ENCODE results near the gene TECR.
A peak's percentile ranks its signal among the peaks of the same experiment; 100 is the strongest.

The TECR gene

DNA sequence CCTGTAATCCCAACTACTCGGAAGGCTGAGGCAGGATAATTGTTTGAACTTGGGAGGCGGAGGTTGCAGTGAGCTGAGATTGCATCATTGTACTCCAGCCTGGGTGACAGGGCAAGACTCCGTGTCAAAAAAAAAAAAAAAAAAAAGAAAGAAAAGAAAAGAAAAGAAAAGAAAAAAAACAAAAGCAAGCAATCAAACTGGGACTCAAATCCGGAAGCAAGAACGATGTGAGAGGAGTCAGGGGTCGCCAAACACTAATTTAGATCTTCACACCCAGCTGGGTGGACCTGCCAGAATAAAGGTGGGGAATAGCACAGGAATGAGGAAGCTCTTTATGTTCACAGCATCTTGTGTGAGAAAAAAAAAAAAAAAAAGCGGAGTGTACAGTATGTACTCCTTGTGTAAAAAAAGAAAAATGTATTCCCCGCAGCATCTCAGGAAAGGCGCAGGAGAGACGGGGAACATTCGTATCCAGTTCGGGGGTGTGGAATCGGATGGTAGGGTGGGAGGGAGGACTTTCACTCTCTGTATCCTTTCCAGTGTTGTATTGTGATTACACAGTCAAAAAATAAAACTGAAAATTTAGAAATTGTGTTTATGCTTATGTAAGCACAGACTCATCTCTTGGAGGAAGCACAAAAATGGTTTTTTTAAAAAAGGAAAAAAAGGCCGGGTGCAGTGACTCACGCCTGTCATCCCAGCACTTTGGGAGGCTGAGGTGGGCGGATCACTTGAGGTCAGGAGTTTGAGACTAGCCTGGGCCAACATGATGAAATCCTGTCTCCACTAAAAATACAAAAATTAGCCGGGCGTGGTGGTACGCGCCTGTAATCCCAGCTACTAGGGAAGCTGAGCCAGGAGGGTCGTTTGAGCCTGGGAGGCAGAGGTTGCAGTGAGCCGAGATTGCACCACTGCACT, 18.8 kb upstream of the TECR start:
- H3K27ac ChIP-seq (ENCODE audit: low read depth in 2 of 2, low read length in 2 of 2): peak overlapping the region in 1 of 2 donors; percentile 49
- H3K4me1 ChIP-seq (ENCODE audit: control insufficient read depth in 2 of 2, insufficient read depth in 2 of 2, low read length in 2 of 2): peaks cover 18 to 27% of the 10 kb centered on the region in 2 donors
- H3K9me3 ChIP-seq (ENCODE audit: control insufficient read depth in 2 of 2, low read length in 2 of 2): no peaks in the 10 kb centered on the region
- H3K4me3 ChIP-seq (ENCODE audit: low read length in 2 of 2): peak overlapping the region in 1 of 2 donors; percentile 22
- peaks cover 14 to 20% of the 10 kb centered on the region in 2 donors for H3K36me3 ChIP-seq (ENCODE audit: control insufficient read depth in 2 of 2, insufficient read depth in 2 of 2, low read length in 2 of 2)
- H3K9ac ChIP-seq (ENCODE audit: low read depth in 1 of 2, low read length in 2 of 2): no peak overlapping the region
- H3K27me3 ChIP-seq (ENCODE audit: control insufficient read depth in 2 of 2, insufficient read depth in 2 of 2, low read length in 2 of 2): no peaks in the 10 kb centered on the region

DNA sequence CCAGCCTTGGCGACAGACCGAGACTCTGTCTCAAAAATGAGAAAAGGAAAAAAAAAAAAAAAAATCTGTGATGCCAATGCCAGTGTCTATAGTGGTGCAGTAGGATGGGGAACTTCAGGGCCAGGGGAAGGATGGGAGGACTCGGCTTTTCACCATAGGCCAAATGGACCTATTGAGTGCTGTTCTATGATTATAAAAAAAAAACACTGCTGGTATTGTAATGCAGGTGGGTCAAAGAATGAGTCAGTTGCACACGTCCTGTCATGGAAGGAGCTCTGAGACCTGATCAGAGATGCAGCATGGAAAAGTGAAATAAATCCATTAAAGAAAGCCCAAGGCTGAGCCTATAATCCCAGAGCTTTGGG, 18.2 kb upstream of the TECR start:
- no peak overlapping the region for H3K4me3 ChIP-seq (ENCODE audit: low read length in 2 of 2)
- no peaks in the 10 kb centered on the region for H3K27me3 ChIP-seq (ENCODE audit: control insufficient read depth in 2 of 2, insufficient read depth in 2 of 2, low read length in 2 of 2)
- no peak overlapping the region for H3K9ac ChIP-seq (ENCODE audit: low read depth in 1 of 2, low read length in 2 of 2)
- peak overlapping the region in 1 of 2 donors; percentile 49 for H3K27ac ChIP-seq (ENCODE audit: low read depth in 2 of 2, low read length in 2 of 2)
- no peaks in the 10 kb centered on the region for H3K9me3 ChIP-seq (ENCODE audit: control insufficient read depth in 2 of 2, low read length in 2 of 2)
- peaks cover 20 to 26% of the 10 kb centered on the region in 2 donors for H3K36me3 ChIP-seq (ENCODE audit: control insufficient read depth in 2 of 2, insufficient read depth in 2 of 2, low read length in 2 of 2)
- peaks cover 16 to 27% of the 10 kb centered on the region in 2 donors for H3K4me1 ChIP-seq (ENCODE audit: control insufficient read depth in 2 of 2, insufficient read depth in 2 of 2, low read length in 2 of 2)

DNA sequence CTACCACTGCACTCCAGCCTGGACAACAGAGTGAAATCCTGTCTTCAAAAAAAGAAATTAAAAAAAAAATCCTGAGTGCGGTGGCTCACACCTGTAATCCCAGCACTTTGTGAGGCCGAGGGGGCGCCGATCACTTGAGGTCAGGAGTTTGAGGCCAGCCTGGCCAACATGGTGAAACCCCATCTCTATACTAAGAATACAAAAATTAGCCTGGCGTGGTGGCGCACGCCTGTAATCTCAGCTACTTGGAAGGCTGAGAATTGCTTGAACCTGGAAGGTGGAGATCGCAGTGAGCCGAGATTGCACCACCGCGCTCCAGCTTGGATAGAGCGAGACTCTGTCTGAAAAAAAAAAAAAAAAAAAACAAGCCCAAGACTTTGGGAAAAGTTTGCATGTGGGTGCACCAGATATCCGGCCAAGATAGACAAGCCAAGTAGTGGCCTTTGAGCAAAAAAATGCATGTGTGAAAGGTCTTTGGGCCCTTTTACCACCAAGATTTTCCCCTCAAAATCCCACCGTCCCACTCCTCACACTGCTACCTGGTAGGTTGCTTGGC, 16.9 kb upstream of the TECR start:
- Histone ChIP-seq H3K9ac (ENCODE audit: low read depth in 1 of 2, low read length in 2 of 2) (no peak overlapping the region), H3K36me3 (ENCODE audit: control insufficient read depth in 2 of 2, insufficient read depth in 2 of 2, low read length in 2 of 2) (peaks cover 22 to 31% of the 10 kb centered on the region in 2 donors), H3K27ac (ENCODE audit: low read depth in 2 of 2, low read length in 2 of 2) (no peak overlapping the region), H3K4me1 (ENCODE audit: control insufficient read depth in 2 of 2, insufficient read depth in 2 of 2, low read length in 2 of 2) (peaks cover 22 to 28% of the 10 kb centered on the region in 2 donors), H3K9me3 (ENCODE audit: control insufficient read depth in 2 of 2, low read length in 2 of 2) (no peaks in the 10 kb centered on the region), H3K4me3 (ENCODE audit: low read length in 2 of 2) (no peak overlapping the region), H3K27me3 (ENCODE audit: control insufficient read depth in 2 of 2, insufficient read depth in 2 of 2, low read length in 2 of 2) (no peaks in the 10 kb centered on the region)

DNA sequence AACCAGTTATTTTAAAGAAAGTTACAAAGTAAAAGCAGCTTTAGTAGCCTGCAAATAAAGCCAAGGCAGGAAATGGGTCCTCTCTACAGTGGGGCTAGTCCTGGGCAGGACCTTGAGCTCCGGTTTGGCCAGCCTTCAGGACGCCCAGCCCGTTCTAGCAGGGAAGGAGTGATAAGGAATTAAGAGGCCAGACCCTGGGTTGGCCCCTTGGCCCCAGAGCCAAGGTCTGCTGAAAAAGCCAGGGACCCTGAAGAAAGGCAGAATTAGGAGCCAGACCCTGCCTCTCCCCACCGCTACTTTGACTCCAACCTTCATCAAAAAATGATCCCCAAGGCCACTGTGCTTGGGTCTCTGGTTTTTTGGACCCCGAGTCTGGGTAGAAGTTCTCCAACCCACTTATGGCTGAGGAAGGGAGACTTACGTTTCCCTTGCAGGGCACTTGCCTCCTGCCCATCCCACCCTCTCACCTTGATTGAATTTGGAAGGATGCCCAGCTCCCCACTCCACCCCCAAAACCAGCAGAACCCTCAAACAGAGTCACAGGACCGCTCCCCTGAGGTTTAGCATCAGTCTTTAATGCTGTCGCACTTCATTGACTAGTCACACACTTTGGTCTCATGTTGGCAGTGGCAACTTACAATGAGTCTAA, 15.1 kb upstream of the TECR start:
- Histone ChIP-seq H3K4me1 (ENCODE audit: control insufficient read depth in 2 of 2, insufficient read depth in 2 of 2, low read length in 2 of 2) (peaks cover 26 to 31% of the 10 kb centered on the region in 2 donors), H3K36me3 (ENCODE audit: control insufficient read depth in 2 of 2, insufficient read depth in 2 of 2, low read length in 2 of 2) (peaks cover 22 to 31% of the 10 kb centered on the region in 2 donors), H3K27me3 (ENCODE audit: control insufficient read depth in 2 of 2, insufficient read depth in 2 of 2, low read length in 2 of 2) (no peaks in the 10 kb centered on the region), H3K9ac (ENCODE audit: low read depth in 1 of 2, low read length in 2 of 2) (no peak overlapping the region), H3K4me3 (ENCODE audit: low read length in 2 of 2) (no peak overlapping the region), H3K9me3 (ENCODE audit: control insufficient read depth in 2 of 2, low read length in 2 of 2) (no peaks in the 10 kb centered on the region), H3K27ac (ENCODE audit: low read depth in 2 of 2, low read length in 2 of 2) (no peak overlapping the region)

DNA sequence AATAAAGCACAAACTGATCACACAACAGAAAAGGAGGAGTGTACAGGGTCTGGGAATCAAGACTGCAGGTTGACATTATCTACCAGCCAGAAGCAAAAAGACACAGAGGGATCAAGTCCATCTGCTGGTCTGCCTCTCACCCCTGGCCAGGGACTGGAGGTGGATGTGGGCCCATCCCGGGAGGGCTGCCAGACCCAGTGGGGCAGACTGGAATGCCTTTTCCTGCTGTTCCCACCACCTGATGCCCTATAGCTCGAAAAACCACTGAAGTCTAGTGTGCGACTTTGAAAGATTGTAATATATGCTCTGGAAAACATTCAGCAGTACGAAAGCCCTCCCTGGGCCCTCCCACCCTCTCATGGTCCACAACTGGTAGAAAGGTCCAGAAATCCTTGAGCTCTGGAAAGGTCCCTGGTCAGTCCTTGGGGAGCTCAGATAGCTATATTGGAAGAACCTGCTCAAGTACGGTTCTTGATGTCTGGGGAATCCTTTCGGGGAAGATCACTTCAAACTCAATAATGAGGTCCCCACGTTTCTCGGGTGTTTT, 13.8 kb upstream of the TECR start:
- no peak overlapping the region for H3K9ac ChIP-seq (ENCODE audit: low read depth in 1 of 2, low read length in 2 of 2)
- H3K4me1 ChIP-seq (ENCODE audit: control insufficient read depth in 2 of 2, insufficient read depth in 2 of 2, low read length in 2 of 2): peaks cover 30 to 34% of the 10 kb centered on the region in 2 donors

DNA sequence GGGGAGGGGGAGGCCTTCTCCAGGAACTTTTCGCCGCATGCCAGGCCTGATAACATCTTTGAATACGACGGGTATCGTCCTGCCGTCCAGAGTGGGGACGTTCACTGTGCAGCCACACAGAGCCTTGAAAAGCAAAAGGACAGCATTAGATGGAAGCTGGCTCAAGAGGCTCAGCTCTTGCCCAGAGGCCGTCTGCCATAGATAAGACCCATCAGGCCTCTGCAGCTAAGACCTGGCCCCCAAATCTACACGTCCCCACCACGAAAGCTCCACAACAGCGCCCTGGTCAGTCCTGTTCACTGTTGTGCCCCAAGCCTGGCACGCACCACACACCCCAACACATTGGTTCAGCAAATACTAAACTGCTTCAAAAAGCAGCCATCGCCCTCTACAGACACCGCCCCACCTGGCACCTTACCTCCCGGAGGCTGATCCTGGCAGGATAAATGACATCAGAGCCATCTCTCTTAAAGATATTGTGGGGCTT, 13.3 kb upstream of the TECR start:
- Histone ChIP-seq H3K9me3 (ENCODE audit: control insufficient read depth in 2 of 2, low read length in 2 of 2) (no peaks in the 10 kb centered on the region), H3K27ac (ENCODE audit: low read depth in 2 of 2, low read length in 2 of 2) (peak overlapping the region; percentile 99 to 100), H3K27me3 (ENCODE audit: control insufficient read depth in 2 of 2, insufficient read depth in 2 of 2, low read length in 2 of 2) (no peaks in the 10 kb centered on the region), H3K9ac (ENCODE audit: low read depth in 1 of 2, low read length in 2 of 2) (peak overlapping the region in 1 of 2 donors; percentile 100), H3K4me1 (ENCODE audit: control insufficient read depth in 2 of 2, insufficient read depth in 2 of 2, low read length in 2 of 2) (peaks cover 28 to 33% of the 10 kb centered on the region in 2 donors), H3K36me3 (ENCODE audit: control insufficient read depth in 2 of 2, insufficient read depth in 2 of 2, low read length in 2 of 2) (peaks cover 22 to 31% of the 10 kb centered on the region in 2 donors), H3K4me3 (ENCODE audit: low read length in 2 of 2) (peak overlapping the region; percentile 85 to 95)

More for the DNA sequence above, 13.8 kb upstream of the TECR start:
- Histone ChIP-seq H3K27me3 (ENCODE audit: control insufficient read depth in 2 of 2, insufficient read depth in 2 of 2, low read length in 2 of 2) (no peaks in the 10 kb centered on the region), H3K27ac (ENCODE audit: low read depth in 2 of 2, low read length in 2 of 2) (no peak overlapping the region), H3K4me3 (ENCODE audit: low read length in 2 of 2) (peak overlapping the region; percentile 85 to 95), H3K9me3 (ENCODE audit: control insufficient read depth in 2 of 2, low read length in 2 of 2) (no peaks in the 10 kb centered on the region), H3K36me3 (ENCODE audit: control insufficient read depth in 2 of 2, insufficient read depth in 2 of 2, low read length in 2 of 2) (peaks cover 22 to 31% of the 10 kb centered on the region in 2 donors)

DNA sequence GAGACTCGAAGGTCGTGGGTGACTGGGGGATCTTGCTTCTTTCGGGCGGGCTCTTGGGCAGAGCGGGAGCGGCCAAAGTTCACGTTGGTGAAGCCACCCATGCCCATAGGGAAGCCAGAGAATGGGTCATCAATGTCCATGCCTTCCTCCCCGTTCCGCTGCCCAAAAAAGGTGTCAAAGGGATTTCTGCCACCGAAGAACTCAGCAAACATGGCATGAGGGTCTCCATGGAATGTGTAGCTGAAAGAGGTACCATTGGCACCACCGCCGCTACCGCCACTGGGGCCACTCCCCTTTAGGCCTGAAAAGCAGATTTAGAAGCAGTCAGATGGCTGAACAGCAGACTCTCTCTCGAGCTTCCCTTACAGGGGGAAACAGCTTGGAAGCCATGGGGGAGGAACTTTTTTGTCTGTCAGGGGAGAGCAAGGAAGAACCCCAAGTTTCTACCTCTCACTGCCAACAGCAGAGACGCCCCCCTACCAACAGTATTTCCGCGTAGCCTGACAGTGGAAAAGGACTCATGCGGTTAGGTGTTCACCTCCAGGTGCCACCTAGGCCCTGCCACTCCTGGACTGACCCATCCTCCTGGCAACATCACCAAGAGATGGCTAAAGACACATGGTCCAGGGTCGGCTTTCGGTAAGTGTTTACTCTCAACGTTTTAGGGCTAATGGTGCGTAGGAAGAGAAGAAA, 12.5 kb upstream of the TECR start:
- H3K9ac ChIP-seq (ENCODE audit: low read depth in 1 of 2, low read length in 2 of 2): peak overlapping the region; percentile 85 to 100
- H3K27ac ChIP-seq (ENCODE audit: low read depth in 2 of 2, low read length in 2 of 2): peak overlapping the region; percentile 99 to 100
- H3K36me3 ChIP-seq (ENCODE audit: control insufficient read depth in 2 of 2, insufficient read depth in 2 of 2, low read length in 2 of 2): peaks cover 22 to 31% of the 10 kb centered on the region in 2 donors
- no peaks in the 10 kb centered on the region for H3K9me3 ChIP-seq (ENCODE audit: control insufficient read depth in 2 of 2, low read length in 2 of 2)
- peaks cover 28 to 31% of the 10 kb centered on the region in 2 donors for H3K4me1 ChIP-seq (ENCODE audit: control insufficient read depth in 2 of 2, insufficient read depth in 2 of 2, low read length in 2 of 2)
- H3K27me3 ChIP-seq (ENCODE audit: control insufficient read depth in 2 of 2, insufficient read depth in 2 of 2, low read length in 2 of 2): no peaks in the 10 kb centered on the region
- peak overlapping the region; percentile 85 to 95 for H3K4me3 ChIP-seq (ENCODE audit: low read length in 2 of 2)

DNA sequence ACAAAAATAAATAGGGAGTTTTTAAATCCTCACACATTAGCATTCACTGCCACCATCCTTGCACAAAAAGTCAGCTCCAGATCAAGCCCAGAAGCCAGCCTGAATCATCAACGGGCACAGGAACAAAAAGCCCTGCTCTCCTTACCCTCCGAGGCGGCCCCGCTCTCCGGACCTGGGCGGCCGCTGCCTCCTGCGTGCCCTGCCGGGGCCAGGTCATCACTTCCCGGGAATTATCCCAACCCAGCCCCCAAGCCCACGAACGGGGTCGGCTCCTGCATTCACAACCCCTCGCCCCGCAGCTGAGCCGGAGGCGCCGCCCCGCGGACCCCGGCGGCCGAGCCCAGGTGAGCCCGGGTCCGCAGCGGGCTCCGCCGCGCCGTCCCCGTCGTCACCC, 12.0 kb upstream of the TECR start:
- peaks cover 22 to 31% of the 10 kb centered on the region in 2 donors for H3K36me3 ChIP-seq (ENCODE audit: control insufficient read depth in 2 of 2, insufficient read depth in 2 of 2, low read length in 2 of 2)
- peak overlapping the region; percentile 99 to 100 for H3K27ac ChIP-seq (ENCODE audit: low read depth in 2 of 2, low read length in 2 of 2)
- H3K9me3 ChIP-seq (ENCODE audit: control insufficient read depth in 2 of 2, low read length in 2 of 2): no peaks in the 10 kb centered on the region
- H3K4me3 ChIP-seq (ENCODE audit: low read length in 2 of 2): peak overlapping the region; percentile 85 to 95
- H3K9ac ChIP-seq (ENCODE audit: low read depth in 1 of 2, low read length in 2 of 2): peak overlapping the region; percentile 85 to 100
- H3K27me3 ChIP-seq (ENCODE audit: control insufficient read depth in 2 of 2, insufficient read depth in 2 of 2, low read length in 2 of 2): no peaks in the 10 kb centered on the region
- H3K4me1 ChIP-seq (ENCODE audit: control insufficient read depth in 2 of 2, insufficient read depth in 2 of 2, low read length in 2 of 2): peaks cover 28 to 31% of the 10 kb centered on the region in 2 donors

DNA sequence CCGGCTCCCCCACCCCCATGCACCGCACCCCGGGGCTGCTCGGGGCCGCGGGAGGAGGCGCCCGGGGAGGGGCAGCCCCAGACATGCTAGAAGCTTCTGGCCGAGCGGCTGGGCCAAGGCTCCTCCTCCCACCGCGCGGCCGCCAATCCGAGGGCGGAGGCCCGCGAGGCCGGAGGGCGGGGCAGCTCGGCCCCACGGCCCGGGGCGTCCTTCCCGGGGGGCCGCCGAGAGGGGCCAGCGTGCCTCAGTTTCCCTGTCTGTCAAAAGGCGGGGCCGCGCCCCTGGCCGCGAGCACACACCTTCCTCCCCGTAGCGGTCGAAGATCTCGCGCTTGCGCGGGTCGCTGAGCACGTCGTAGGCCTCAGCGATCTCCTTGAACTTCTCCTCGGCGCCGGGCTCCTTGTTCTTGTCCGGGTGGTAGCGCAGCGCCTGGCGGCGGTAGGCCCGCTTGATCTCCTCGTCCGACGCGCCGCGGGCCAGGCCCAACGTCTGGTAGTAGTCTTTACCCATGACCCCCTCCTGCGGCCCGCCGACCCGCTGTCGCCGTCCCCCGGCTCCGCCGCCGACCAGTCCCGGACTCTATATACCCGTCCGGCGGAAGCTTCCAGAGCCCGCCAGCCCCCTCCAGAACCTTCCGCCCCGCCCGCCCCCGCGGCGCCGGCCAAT, 11.4 kb upstream of the TECR start, which contains the start of gene DNAJB1:
Gene DNAJB1 (minus strand): TSS at position 558 of the 666 bp plus-strand sequence. CDS start 48 bp downstream, at position 510.
- peak within 1 kb of the TSS; percentile 98 to 100 for H3K9ac ChIP-seq (ENCODE audit: low read depth in 1 of 2, low read length in 2 of 2)
- peaks cover 28 to 31% of the 10 kb centered on the region in 2 donors for H3K4me1 ChIP-seq (ENCODE audit: control insufficient read depth in 2 of 2, insufficient read depth in 2 of 2, low read length in 2 of 2)
- H3K27ac ChIP-seq (ENCODE audit: low read depth in 2 of 2, low read length in 2 of 2): peak within 1 kb of the TSS; percentile 99 to 100
- H3K36me3 ChIP-seq (ENCODE audit: control insufficient read depth in 2 of 2, insufficient read depth in 2 of 2, low read length in 2 of 2): peaks cover 22 to 31% of the 10 kb centered on the region in 2 donors
- no peaks in the 10 kb centered on the region for H3K9me3 ChIP-seq (ENCODE audit: control insufficient read depth in 2 of 2, low read length in 2 of 2)
- H3K27me3 ChIP-seq (ENCODE audit: control insufficient read depth in 2 of 2, insufficient read depth in 2 of 2, low read length in 2 of 2): no peaks in the 10 kb centered on the region
- H3K4me3 ChIP-seq (ENCODE audit: low read length in 2 of 2): peak within 1 kb of the TSS; percentile 85 to 95

Measured in mucosa of rectum (tissue), 2 donors.